Measurements from ENCODE around the gene ABHD8.
"Not testable (repeated sequence)": the region's sequence is repeated elsewhere in the genome, so short reads cannot be mapped to it uniquely, and the experiment has no call there.

Gene ABHD8

DNA sequence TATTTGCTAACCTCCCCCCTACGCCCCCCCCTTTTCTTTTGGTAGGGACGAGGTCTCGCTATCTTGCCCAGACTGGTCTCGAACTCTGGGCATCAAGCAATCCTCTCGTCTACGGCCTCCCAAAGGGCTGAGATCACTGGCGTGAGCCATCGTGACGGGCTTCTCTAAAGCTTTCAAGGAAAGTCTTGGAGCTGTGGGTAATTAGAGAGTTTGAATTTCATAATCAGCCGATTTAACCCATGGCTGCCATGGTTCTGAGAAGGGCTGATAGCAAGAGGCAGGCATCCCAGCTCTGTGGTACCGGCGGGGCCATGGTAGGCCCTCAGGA, 679 bp upstream of the ABHD8 start:
- H3K4me3 ChIP-seq (ENCODE audit: low read length) = no peak overlapping the region
- TF ChIP-seq, protein P1, sequence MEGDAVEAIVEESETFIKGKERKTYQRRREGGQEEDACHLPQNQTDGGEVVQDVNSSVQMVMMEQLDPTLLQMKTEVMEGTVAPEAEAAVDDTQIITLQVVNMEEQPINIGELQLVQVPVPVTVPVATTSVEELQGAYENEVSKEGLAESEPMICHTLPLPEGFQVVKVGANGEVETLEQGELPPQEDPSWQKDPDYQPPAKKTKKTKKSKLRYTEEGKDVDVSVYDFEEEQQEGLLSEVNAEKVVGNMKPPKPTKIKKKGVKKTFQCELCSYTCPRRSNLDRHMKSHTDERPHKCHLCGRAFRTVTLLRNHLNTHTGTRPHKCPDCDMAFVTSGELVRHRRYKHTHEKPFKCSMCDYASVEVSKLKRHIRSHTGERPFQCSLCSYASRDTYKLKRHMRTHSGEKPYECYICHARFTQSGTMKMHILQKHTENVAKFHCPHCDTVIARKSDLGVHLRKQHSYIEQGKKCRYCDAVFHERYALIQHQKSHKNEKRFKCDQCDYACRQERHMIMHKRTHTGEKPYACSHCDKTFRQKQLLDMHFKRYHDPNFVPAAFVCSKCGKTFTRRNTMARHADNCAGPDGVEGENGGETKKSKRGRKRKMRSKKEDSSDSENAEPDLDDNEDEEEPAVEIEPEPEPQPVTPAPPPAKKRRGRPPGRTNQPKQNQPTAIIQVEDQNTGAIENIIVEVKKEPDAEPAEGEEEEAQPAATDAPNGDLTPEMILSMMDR (conservative IDR thresholded peaks at IDR 0.05; ENCODE audit: low read length) = no peak
- peak; percentile 40 for DNase-seq (ENCODE audit: low read depth)

DNA sequence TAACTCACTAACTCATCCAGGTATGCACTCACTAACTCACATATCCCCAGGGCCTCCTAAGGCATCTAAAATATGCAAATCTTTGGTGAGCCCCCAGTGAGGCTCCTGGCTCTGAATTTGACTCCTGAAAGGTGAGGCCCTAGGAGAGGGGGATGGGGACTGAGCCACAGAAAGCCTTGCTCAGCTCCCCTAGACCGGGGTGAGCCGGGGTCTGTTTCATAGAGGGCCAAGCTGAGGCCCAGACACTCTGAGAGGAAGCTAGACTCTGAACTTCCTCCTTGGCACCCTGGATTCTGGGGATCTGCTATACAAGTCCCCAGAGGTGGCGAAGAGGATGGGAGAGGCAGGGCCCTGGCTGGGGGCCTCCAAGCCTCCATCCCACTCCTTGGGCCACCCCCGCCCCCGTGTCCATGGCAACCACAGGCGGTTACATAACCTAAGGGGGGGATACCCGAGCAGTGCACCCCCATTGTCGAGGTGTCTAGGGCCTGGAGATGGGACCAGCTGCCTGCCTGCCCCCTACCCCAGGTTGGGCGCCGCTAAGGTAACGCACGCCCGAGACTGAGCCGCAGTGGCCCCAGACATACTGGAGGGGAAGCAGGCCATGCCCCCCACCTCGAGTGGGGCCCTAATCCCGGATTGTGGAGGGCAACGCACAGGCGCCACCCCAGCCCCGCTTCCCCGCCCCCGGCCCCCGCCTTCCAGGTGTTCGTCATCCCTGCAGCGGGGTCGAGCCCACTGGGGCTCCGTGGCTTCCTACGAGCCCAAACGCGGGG, 646 bp downstream of the ABHD8 start:
- DNase-seq (ENCODE audit: low read depth) = no peak
- H3K4me3 ChIP-seq (ENCODE audit: low read length) = peak overlapping the region; percentile 71
- TF ChIP-seq, protein P1 (conservative IDR thresholded peaks at IDR 0.05; ENCODE audit: low read length) = no peak

DNA sequence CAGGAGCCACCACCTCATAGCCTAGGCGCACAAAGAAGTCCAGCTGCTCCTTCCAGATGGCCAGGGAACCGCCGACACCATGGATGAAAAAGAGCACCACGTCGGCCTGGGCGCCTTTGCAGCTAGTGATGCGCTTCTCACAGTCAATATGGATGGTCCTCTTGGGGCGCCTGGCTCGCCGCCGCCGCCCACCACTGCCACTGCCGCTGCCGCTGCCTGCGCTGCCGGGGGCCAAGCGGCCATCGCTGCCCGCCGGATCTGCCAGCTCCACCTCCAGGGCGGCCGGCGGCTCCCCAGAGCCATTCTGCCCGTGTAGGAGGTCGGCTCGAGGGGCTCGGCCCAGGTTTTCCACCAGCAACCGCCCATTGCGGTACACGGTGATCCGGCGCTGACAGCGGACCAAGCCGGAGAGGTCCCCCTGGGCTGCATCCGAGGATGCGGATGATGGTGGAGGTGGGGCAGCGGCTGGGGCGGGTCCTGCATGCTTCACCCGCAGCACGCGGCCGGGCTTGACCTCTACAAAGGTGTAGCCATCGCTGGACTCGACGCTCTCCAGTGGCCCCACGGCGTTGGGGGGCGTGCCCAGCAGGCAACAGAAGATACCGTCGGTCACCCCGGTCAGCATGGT, 2.1 kb downstream of the ABHD8 start:
- no peak overlapping the region for H3K4me3 ChIP-seq (ENCODE audit: low read length)
- TF ChIP-seq, protein P1 (conservative IDR thresholded peaks at IDR 0.05; ENCODE audit: low read length) = no peak
- no peak for DNase-seq (ENCODE audit: low read depth)

DNA sequence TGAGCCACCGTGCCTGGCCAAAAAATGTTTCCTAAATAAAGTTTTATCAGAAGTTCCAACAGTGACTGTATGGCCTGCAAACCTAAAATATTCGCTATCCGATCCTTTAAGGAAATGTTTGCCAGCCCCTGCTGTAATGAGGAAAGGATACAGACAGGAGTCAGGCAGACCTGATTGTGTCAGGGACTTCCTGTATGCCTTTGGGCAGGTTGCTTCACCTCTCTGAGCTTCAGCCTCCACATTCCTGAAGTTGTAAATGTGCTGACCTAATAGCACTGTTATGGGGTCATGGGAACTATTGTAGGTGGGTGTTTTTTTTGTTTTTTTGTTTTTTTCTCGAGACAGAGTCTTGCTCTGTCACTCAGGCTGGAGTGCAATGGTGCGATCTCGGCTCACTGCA, 6.2 kb downstream of the ABHD8 start:
- no peak for DNase-seq (ENCODE audit: low read depth)
- no peak overlapping the region for H3K4me3 ChIP-seq (ENCODE audit: low read length)
- TF ChIP-seq, protein P1 (conservative IDR thresholded peaks at IDR 0.05; ENCODE audit: low read length) = no peak

DNA sequence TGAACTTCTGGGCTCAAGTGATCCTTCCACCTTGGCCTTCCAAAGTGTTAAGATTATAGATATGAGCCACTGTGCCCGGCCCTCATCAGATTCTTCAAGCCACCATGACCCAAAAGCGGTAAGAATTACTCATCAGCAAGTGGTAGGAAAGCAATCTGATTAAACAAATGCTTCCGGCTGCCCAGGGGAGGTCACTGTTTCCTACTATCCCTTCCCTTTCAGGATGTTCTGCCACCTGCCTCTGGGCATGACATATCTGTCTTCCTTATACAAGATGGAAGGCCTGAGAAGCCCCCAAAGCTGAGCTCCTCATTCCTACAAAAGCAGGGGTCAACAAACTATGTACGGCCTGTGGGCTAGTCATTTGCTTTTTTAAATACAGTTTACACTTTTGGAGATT, 7.0 kb downstream of the ABHD8 start:
- peak; percentile 26 for DNase-seq (ENCODE audit: low read depth)
- H3K4me3 ChIP-seq (ENCODE audit: low read length) = no peak overlapping the region
- TF ChIP-seq, protein P1 (conservative IDR thresholded peaks at IDR 0.05; ENCODE audit: low read length) = peak; percentile 14; the same call in 1 of the 2 replicates

GRCh38 chr19:17295551-17295950, 7.7 kb downstream of the ABHD8 start:
- not testable (repeated sequence) for DNase-seq (ENCODE audit: low read depth)

GRCh38 chr19:17294051-17294891, 9.0 kb downstream of the ABHD8 start:
- H3K4me3 ChIP-seq (ENCODE audit: low read length) = no peak overlapping the region
- TF ChIP-seq, protein P1 (conservative IDR thresholded peaks at IDR 0.05; ENCODE audit: low read length) = no peak
- DNase-seq (ENCODE audit: low read depth) = no peak

More at GRCh38 chr19:17295551-17295950, 7.7 kb downstream of the ABHD8 start:
- H3K4me3 ChIP-seq (ENCODE audit: low read length) = not testable (repeated sequence)
